Thyroid gland (tissue), 4 donors: Measurements from ENCODE around the gene TIAM1.

ENCODE experiments used
- POLR2A ChIP-seq, 2 donors: fragments of 450-650 bp; IDR thresholded peaks; one replicate each; pipeline ENCODE4 v1.6.1; 2017; ENCODE audit warnings: antibody characterized with exemption in 2 of 2, mild to moderate bottlenecking in 2 of 2, moderate library complexity in 1 of 2
- TF ChIP-seq, protein P1 (sequence below), 6 experiments: fragments of 200-600 bp in 3 of 6; fragments of 450-650 bp in 3 of 6; sonication (generic) in 3 of 6; IDR thresholded peaks; one replicate each; pipeline ENCODE4 v1.5.1; 2016 to 2019; ENCODE audit warnings: antibody characterized with exemption in 6 of 6, mild to moderate bottlenecking in 2 of 6, inconsistent platforms in 1 of 6, moderate library complexity in 1 of 6

DNA sequence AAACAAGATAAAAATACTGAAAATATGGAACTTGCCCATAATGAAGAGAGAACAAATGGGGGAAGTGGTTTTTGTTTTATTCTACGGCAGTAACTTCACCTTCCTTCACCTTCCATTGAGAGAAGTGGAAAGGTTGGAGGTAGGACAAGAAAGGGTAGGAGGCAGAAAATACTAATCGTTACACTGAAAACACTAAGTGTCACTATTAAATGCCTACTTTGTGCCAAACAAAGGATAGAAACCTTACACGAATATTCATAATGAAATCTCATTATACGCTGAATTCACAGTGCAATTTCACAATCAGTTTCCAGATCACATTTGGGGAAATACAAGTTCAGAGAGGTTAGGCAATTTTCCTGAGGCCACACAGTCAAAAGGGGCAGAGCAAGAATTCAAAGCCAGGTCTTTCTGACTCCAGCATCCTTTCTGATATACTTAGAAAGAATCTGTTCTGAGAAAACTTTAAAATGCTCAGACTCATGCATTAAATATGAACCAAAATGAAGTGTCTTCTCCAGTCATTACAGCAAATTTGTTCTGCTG lies 3.0 kb downstream of the TIAM1 start:
- TF ChIP-seq, protein P1, sequence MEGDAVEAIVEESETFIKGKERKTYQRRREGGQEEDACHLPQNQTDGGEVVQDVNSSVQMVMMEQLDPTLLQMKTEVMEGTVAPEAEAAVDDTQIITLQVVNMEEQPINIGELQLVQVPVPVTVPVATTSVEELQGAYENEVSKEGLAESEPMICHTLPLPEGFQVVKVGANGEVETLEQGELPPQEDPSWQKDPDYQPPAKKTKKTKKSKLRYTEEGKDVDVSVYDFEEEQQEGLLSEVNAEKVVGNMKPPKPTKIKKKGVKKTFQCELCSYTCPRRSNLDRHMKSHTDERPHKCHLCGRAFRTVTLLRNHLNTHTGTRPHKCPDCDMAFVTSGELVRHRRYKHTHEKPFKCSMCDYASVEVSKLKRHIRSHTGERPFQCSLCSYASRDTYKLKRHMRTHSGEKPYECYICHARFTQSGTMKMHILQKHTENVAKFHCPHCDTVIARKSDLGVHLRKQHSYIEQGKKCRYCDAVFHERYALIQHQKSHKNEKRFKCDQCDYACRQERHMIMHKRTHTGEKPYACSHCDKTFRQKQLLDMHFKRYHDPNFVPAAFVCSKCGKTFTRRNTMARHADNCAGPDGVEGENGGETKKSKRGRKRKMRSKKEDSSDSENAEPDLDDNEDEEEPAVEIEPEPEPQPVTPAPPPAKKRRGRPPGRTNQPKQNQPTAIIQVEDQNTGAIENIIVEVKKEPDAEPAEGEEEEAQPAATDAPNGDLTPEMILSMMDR (IDR thresholded peaks at IDR 0.05), result no peak
- no peak for TF ChIP-seq POLR2A (IDR thresholded peaks at IDR 0.05)
